Keratinocyte (primary cell): ENCODE results near the gene GALR1.

ENCODE experiments used
- EZH2 ChIP-seq: IDR thresholded peaks from one replicate; pipeline ENCODE4 v1.6.1; 2012; ENCODE audit warnings: inconsistent platforms, mild to moderate bottlenecking, low read length, moderate library complexity
- TF ChIP-seq, protein P1 (sequence below), 3 experiments: IDR thresholded peaks in 1 of 3; conservative IDR thresholded peaks in 1 of 3; optimal IDR thresholded peaks in 1 of 3; 2 replicates in 2 of 3; 3 replicates in 1 of 3; pipeline versions ENCODE3 to v1.5.1; 2011; ENCODE audit warnings: low read length in 3 of 3, mild to moderate bottlenecking in 3 of 3, moderate library complexity in 2 of 3, control low read depth in 1 of 3, inconsistent platforms in 1 of 3; ENCODE audit not compliant: insufficient read depth in 2 of 3; ENCODE audit errors: extremely low read depth in 1 of 3

DNA sequence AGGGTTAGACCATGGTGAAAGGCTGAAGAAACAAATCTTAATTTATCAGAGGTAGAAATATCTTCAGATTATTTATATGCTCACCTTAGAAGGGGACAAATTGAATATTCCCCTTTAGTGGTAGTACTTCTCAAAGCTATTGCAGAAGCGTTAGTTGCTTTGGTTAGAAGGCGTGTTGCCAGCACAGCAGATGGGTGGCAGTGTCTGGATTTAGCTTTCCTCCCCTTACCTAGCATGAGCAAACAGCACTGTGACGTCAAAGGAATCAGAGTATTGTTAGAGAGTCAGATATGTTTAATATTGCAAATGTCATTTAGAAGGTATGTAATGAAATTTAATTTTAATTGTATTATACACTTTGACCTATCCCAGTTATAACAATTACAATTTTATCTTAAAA, 27.2 kb upstream of the GALR1 start:
- TF ChIP-seq, protein P1, sequence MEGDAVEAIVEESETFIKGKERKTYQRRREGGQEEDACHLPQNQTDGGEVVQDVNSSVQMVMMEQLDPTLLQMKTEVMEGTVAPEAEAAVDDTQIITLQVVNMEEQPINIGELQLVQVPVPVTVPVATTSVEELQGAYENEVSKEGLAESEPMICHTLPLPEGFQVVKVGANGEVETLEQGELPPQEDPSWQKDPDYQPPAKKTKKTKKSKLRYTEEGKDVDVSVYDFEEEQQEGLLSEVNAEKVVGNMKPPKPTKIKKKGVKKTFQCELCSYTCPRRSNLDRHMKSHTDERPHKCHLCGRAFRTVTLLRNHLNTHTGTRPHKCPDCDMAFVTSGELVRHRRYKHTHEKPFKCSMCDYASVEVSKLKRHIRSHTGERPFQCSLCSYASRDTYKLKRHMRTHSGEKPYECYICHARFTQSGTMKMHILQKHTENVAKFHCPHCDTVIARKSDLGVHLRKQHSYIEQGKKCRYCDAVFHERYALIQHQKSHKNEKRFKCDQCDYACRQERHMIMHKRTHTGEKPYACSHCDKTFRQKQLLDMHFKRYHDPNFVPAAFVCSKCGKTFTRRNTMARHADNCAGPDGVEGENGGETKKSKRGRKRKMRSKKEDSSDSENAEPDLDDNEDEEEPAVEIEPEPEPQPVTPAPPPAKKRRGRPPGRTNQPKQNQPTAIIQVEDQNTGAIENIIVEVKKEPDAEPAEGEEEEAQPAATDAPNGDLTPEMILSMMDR (optimal IDR thresholded peaks at IDR 0.05 in 1 of 3, IDR thresholded peaks at IDR 0.05 in 1 of 3, conservative IDR thresholded peaks at IDR 0.05 in 1 of 3; ENCODE audit: extremely low read depth in 1 of 3, insufficient read depth in 2 of 3, low read length in 3 of 3) = no peak
- no peak for TF ChIP-seq EZH2
